Fibroblast of the conjunctiva (primary cell): ENCODE data around the gene PLPP1.

ENCODE experiments used
- DNase-seq: peaks from one replicate; pipeline ENCODE4 v3.0.0-alpha.2; 2010; ENCODE audit warnings: low read depth

The PLPP1 gene

DNA sequence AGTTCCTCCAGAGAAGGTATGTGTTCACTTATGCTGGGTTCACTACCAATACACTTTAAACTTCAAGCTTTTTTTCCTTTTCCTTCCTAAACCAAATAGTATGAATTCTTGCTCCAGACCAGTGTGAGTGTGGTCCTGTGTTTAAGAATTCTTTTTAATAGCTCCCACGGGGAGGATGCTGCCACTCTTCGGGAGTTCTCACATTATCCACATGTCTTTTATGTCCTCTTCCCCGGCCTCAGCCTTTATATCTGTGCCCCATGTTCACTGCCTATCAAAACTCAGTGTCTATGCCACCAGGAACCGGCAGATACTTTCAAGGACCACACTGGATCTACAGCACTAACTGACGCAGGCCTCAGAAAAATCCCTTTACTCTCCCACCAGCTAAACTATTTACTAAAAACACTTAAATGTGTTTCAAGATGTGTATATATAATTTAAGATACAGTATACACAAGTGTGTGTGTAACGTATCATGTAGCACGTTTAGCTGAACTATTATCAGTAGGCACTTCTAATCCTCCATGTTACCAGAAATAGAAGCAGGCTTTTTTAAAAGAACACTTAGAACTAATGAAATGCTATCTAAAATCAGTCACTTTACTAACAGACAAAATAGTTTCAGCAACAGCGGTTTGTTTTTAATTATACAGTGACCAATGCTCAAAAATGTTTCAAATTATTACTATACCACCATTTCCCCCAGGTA is 88.0 kb downstream of the PLPP1 start:
- DNase-seq = no peak

DNA sequence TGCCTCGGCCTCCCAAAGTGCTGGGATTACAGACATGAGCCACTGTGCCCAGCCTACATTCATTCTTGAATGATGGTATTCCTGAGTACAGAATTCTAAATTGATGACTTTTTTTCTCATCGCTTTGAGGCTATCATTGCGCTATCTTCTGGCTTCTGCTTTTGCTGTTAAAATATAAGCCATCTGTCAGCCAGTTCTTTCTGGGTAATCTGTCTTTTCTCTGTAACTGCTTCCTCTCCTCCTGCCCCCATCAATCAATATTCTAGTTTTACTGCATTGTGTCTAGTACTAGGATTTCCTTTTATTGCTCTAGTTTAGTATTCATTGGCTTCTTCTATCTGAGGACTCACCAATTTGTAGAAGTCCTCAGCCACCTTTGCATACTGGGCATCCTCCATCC is 89.0 kb downstream of the PLPP1 start:
- no peak for DNase-seq

DNA sequence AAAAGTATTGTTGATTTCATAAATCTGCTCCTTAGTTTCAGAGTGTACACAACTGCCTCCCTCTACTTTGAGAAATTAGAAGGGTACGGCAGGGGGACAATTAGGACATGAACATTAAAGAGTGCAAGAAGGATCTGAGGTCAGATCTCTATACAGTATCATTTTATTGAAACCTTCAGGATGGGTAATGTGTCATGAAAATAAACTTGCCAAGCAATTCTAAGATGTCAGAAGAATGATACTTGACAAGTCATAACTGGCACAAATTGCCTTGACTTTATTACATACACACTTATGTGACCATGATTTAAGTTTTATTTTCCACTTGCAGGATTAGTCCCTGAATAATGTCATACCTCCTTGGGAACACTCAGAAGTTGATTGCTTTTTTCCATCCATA is 92.8 kb downstream of the PLPP1 start:
- DNase-seq = no peak

DNA sequence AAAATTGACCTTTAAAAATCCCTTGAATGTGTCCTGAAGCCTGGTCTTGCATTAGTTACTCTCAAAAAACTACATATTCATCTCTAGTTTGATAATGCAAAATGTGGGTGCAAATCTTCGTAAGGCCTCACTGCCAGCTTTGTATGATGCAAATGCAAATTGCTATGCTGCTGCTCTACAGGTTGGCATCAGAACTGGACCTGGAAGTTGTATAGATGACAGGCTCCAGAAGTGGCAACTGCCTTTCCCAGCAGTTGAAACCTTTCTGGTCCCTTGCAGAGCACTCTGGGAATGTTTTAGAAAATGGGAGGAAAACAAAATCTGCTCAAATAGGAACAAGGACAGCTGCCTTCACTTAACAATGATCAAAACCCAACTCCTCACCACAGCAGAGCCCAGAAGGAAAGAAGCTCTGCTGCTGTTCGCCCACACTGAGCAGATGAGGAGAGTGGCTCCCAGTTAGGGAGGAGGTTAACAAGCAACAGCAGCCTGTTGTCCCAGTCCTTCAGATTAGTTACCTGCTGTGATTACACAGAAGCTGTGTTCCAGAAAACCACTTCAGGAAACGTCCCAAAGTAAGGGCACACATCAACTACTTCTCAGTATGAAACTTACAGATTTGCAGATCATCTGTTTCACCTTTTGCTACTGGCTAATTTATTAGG is 93.5 kb downstream of the PLPP1 start:
- DNase-seq = no peak

DNA sequence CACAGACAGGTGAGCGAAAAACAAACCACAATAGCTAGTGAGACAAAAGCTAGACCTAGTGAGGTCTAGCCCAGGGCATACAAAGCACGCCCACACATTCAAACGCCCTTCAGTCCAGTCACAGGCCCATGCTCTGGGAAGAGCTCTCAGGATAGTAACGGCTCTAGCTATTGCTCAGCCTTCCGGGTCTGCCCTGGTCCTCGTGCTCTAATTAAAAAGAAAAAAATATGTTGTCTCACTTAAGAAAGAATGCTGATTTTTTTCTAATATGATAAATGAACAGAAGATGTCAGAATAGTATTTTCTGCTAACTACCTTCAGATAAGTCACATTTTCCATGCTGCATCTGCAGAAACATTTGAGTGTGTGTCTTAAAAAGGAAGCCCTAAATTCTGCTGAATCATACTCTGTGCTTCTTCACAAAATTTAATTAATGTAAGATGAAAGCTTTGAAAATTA is 94.5 kb downstream of the PLPP1 start:
- no peak for DNase-seq

DNA sequence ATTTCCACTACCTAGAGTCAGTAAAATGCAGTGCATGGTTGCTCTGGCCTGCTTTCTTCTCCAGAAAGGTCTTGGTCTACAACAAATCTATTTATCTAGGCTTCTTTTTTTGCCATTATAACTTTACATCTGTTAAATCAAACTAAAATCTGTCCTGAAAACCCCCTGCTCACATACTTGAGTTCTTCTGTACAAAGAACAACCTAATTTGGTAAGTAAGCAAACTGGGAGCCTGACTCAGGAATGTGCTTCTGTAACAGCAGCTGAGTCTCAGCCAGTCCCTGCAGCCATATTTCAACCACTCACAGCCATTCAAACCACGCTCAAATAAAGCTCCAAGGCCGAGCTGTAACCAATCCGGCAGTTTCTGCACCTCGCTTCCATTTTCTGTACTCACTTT is 95.8 kb downstream of the PLPP1 start:
- DNase-seq = peak; percentile 67

DNA sequence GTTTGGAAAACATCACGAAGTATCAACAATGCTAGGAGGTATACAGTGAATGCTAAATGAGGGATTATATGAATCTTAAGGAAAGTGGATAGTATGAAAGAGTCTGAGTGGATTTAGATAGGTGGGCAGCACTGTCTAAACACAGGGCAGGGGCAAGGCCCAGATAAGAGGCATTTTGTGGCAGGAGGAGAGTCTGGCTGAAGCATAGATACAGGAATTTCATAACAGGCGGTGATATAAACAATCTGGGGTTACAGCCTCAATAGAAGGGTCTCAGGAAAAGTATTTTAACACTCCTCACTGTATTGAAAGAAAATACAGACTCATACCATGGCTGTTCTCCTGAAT is 96.9 kb downstream of the PLPP1 start:
- no peak for DNase-seq

DNA sequence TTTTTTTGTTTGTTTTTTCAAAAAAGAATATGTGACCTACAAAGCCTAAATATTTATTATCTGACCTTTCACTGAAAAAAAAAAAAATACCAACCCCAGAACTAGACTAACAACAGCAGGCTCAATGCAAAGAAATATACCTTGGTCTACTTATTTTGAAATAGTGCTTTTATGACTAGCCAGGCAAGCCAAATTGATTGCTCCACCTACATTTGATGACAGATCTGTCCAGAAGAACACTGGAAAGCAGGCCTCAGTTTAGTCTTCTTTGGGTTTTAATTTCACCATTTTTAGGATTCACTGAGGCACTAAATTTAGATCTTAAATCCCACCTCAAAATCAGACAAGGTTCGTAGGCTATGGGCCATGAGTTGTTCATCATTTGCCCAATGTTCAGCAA is 97.3 kb downstream of the PLPP1 start:
- DNase-seq = no peak

DNA sequence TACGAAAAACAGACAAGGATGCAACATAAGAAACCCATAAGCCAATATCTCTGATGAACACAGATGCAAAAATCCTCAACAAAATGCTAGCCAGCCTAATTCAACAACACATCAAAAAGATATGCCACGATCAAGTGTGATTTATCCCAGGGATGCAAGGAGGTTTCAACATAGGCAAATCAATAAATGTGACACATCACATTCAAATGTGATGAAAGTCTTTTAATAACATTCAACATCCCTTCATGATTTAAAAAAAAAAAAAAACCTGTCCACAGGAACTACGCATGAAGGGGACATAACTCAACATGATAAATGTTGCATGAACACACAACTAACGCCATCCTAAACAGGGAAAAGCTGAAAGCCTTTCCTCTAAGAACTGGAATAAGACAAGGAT is 102.2 kb downstream of the PLPP1 start:
- DNase-seq = no peak

DNA sequence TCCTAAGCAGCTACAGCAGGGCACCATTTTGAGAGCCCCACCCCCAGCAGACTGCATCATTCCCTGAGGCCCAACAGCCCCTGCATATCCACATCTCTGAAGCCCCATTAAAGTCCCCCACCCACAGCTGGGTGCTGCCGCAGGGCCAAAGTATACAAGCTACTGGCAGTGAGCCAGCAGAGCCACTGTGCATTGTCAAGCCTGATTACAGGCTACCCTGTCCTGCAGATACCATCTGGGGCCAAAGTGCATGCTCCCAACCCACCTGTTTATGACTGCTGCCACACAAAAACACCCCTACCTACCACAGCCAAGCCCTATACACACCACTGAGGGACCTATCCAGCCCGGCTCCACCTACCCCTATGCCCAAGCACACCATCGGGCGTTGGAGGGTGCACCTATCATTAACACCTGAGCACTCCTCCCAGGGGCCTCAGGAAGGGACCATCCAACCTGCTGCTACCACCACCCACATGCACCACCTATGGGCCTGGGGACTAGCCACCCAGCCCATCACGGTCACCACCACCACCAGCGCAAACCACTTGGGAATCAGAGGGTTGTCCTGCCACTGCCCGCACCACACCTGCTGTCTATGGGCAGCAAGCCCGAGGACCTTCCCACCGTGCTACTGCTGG is 105.0 kb downstream of the PLPP1 start:
- DNase-seq = no peak

DNA sequence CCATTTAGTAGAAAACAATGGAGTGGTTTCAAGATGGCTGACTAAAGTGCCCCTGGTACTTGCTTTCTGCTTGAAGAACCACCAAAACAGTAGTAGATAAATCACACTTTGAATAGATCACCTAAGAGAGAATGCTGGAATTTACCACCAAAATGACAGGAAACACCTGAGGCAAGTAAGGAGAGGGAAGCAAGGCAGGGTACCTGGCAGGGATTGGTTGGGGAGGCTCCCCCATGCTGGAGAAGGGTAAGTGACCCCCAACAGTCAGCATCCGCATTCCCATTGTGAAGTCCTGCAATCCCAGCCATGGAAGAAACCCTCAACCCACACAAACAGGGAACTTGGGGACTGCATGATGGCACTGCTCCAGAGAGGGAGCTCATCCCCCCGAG is 105.5 kb downstream of the PLPP1 start:
- no peak for DNase-seq

DNA sequence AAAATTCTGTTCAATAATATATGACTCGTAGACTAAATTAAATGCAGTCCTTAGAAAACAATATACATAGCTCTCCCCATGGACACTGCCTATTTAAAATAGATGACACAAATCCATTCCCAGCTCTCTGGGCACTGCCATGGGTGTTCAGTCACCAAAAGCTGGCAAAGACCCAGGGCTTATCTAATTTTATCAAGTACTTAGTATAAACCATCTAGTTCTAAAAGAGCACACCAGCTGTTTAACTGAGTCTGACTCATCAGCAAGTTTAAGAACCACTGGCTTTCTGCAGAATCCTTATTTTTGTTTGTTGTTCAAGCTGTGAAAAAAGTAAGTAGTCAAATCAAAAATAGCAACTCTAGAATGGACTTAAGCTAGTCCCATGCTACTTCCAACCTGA is 107.6 kb downstream of the PLPP1 start:
- no peak for DNase-seq

DNA sequence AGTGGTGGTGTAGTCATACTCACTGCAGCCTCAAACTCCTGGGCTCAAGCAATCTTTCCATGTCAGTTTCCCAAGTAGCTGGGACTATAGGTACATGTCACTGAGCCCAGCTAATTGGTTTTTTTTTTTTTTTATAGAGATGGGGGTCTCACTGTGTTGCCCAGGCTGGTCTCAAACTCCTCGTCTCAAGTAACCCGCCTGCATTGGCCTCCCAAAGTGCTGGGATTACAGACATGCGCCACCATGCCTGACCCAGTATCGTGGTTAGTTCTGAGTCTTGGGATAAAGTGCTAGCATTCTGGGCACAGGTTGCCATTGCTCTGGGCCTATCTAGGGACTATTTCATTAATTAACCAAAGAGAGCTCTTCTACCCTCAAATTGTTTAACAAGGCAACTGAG is 108.3 kb downstream of the PLPP1 start:
- no peak for DNase-seq

DNA sequence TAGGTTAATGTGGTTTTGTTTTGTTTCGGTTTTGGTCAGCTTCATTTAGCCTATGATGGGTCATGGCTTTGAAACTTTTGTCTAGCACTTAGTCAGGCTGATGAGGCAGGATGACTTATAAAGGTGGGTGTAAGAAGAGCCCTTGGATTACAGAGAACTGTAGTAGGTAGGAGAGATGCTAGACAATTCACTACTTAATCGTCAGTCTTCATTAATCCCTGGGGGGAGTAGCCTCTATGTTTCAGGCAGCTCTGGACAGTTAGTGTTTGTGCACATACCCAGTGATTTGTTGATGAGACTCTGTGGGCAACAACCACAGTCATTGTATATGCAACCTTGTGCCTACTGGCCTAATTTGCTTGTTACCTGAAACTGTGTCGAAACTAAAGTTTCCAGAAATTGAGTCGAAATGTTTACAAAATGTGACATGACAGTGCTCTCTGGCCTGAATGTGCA is 113.7 kb downstream of the PLPP1 start:
- DNase-seq = no peak

DNA sequence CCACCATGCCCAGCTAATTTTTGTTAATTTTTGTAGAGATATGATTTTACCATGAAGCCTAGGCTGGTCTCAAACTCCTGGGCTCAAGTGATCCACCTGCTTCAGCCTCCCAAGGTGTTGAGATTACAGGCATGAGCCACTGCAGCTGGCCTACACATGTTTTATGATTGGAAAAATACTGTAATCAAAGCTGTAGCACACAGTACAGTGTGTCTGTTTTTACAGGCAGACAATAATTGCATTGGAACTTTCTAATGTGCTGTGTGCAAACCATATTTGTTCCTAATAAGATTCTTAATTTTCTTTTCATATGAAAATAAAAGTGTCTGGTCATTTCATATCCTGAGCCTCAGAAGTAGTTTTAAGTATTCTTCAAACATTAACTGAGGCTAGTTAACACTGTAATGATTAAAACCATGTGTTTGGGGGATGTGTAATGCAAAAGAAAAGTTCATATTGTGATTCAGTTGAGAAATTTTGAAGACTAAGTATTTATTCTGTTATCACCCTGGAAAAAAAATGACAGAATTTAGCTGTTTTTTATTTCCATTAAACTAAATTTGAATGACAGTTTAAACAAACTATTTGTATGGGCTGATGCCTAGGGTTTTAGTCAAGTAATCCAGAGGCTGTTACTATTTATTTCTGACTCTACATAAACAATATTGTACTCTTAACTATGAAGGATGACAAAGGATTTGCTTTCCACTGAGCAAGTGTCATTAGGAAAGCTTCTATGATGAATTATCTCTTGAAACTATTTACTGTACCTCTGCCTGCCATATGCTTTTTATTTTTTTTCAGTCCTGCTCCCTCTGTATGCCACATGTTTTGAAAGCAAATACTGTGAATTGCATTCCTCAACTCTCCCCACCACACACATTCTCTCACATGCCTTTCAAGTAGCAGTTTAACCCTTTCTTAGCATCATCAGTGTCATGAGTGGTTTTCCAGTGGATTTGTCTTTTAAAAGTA is 115.5 kb downstream of the PLPP1 start:
- DNase-seq = no peak

DNA sequence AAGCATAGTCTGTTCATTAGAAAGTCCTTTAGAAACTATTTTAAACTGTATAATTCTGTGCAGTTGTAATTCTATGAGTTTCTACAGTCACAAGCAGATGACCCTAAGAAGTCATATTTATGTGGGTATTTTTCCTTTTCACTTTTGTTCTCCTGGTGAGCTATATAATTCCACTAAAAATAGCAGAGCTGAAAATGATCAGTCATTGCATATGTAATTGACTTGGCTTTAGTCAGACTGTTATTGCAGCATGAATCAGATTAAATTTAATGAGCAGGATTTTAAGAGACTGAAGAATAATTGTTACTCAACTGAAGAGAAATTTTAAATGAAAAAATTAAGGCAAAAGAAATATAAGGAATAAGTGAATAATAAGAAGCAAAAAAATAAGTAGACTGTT is 118.5 kb downstream of the PLPP1 start:
- no peak for DNase-seq

DNA sequence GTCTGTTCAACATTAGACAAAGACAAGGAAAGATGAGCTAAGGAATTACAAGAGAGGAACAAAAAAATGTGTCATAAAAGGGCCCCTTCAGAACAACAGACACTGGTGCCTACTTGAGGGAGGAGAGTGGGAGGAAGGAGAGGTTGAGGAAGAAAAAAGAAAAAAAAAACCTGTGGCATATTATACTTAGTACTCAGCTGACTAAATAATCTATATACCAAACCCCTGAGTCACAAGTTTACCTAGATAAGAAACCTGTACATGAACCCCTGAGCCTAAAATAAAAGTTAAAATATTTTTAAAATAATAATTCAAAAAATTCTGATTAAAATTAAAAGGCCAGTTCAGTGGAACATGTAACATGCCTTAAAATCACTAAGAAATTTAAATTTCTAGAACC is 119.7 kb downstream of the PLPP1 start:
- DNase-seq = no peak

DNA sequence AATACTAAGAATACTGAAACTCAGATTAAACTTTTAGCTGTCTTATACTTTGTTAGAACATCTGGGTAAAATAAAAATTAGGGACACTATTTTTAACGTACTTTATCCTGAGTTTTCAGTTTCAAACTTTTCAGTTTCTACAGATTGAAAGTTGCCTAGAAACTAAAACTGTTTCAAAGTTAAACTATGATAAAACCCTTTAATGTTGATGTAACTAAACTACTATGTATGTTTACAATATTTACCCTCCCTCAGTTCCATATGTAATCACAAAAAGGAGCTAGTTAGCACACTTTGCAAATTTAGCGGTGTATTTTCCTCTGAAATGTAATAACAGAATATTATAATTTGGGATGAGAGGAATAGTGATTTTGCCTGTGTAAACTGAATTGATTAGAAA is 121.1 kb downstream of the PLPP1 start:
- no peak for DNase-seq

DNA sequence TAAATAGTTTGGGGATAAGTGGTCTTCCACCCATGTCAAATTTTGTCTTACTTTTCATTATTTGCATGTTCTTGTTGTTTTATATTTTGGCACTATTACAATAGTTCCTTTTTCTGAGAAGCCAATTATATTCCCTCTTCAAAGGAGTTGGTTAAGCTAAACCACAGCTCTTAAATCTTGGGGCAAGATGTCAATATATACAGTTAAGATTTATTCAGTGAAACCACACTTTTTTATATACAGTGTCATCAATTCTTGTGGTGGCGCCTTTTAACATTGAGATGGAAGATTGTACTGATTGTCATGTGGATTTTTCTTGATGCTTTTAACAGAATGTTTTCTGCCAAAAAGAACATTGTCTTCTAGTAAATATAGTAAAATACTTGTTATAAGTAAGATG is 122.9 kb downstream of the PLPP1 start:
- no peak for DNase-seq

DNA sequence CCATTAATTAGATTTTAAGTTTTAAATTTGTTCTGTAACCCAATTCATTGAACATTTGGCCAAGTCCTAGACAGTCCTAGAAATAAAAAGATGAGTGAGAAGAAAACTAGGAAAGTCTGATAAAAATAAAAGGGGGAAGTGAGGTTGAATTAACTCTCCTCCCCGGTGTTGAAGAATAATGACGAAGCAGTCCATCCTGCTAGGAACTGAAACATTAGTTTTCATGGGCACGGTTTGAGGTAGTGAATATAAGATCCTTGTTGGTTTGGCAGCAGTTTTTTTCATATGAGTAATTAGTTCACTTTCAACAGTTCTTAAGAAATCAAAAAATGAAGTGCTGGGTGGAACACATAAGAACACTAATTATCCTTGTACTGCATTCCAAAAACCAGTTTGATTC is 123.9 kb downstream of the PLPP1 start:
- DNase-seq = no peak

DNA sequence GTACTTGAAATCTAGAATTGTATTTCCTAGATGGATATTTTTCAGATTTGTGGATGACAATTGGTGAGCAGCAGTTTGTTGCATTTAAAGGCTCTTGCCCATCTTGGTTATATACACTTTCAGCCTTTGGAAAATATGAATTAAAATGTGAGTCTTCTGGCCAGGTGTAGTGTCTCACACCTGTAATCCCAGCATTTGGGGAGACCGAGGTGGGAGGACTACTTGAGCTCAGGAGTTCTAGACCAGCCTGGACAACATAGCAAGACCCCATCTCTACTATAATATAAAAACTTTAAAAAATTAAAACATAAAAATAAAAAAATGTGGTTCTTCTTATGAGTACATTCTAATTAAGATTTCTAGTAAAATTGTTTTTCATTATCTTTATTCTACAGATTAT is 125.0 kb downstream of the PLPP1 start:
- no peak for DNase-seq

DNA sequence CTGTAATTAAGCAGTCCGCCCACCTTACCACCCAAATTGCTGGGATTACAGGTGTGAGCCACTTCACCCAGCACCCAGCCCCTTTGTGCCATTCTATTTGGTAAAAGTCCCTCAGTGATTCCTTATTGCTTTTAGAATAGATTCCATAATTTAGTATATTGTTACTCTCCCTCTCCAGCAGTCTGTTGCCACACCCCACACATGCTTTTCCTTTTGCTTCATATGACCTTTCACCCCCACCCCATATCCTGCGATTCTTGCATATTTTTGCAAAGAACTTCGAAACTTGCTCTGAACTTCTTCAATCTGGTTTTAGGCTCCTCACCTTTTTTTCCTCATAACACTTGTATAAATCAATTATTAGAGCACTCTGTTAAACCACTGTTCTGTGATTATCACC is 126.8 kb downstream of the PLPP1 start:
- DNase-seq = no peak
